GM18517 (cell line): Measurements from ENCODE around the gene MMD.
"Not testable (repeated sequence)": the region's sequence is repeated elsewhere in the genome, so short reads cannot be mapped to it uniquely, and the experiment has no call there.

Source experiments
- ATAC-seq: cut with Tn5 transposase; IDR thresholded peaks from one replicate; pipeline ENCODE4 v1.9.1; 2021; ENCODE audit warnings: mild to moderate bottlenecking, moderate library complexity; ENCODE audit not compliant: unreplicated experiment

MMD gene

DNA sequence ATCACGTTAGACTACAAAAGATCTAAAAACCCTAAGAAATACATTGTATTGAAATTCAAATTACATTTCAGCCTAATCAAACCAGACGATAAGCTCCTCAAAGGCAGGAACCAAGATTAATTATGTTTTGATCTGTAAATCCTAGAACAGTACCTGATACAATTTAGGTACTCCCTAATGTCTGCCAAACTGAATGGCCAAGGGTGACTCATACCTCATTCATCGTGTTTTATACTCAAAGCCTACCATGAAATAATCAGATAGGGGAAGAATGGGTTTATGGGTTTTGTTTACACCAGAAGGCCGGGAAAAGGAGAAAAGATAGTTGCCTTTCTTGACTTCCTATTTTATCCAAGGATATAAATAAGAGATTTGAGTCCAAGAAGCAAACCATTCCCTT, 19.3 kb downstream of the MMD start:
- ATAC-seq = no peak

DNA sequence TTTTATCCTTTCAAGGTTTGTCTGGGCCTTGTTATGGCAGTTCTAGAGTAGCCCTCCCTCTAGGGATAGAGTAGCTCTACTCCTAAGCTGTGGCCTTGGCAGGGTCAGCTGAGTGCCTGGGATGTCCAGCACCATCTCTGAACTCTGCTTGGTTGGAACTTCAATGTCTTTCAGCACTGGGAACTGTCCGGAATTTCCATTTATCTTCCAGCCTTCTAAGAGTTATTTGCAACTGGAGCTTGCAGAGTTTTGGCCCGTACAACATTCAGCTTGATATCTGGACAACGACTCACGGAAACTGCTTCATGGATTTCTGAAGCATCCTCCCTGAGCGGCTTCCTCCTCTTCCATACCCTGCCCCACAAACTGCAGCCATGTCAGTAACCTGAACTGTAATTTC, 22.9 kb downstream of the MMD start:
- ATAC-seq = no peak

DNA sequence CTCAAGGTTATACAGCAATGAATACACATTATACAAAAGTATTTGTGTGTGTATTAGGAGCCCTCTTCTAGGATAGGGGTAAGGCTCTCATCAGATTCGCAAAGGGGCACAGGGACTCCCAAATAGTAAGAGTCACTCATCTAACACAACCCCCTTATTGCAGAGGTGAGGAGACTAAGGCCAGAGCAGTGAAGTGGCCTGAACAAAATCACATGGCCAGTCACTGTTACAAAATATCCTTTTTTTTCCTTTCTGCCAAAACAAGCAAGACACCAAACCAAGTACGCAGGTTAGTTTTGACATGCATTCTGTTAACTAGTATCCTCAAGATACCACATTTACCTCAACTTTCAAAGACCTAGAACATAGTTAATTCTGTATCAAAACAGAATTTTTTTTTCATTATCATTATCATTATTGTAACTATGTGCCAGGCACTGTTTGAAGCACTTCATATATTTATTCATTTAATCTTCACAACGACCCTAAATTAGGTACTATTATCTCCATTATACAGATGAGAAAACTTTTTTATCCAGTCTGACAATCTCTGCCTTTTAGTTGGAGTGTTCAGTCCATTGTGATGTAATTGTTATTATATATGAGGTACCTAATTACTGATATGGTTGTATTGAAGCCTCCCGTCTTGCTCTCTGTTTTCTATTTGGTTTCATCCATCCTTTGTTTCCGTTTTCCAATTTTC, 25.7 kb downstream of the MMD start:
- ATAC-seq = no peak

DNA sequence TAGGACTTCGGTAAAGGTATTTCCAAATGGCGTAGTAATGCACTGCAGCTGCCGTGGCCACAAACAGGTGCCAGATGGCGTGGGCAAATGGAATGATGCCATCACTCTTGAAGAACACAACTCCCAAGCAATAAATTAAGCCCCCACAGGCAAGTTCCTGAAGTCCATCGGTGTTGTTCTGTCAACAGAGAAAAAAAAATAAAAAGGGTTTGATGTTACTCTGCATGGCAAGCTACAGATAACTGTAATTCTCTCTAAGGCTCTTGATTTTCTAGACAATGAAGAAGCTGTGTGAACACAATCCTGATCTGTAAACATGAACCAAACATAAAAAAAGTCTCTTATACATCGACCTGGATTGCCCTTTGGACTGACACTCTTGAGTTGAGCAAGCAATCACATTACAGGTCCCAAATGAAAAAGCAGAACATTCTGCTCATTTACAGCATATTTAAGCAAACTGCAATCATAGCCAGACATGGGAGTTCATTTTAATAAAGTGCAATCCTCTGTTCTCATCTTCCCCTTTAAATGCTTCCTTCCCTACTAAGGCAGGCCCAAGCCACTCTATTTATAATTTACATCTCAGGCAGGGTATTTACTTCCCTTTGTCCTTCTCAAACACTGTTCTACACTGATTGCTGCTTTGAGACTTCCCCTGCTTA, 27.1 kb downstream of the MMD start:
- ATAC-seq = no peak

DNA sequence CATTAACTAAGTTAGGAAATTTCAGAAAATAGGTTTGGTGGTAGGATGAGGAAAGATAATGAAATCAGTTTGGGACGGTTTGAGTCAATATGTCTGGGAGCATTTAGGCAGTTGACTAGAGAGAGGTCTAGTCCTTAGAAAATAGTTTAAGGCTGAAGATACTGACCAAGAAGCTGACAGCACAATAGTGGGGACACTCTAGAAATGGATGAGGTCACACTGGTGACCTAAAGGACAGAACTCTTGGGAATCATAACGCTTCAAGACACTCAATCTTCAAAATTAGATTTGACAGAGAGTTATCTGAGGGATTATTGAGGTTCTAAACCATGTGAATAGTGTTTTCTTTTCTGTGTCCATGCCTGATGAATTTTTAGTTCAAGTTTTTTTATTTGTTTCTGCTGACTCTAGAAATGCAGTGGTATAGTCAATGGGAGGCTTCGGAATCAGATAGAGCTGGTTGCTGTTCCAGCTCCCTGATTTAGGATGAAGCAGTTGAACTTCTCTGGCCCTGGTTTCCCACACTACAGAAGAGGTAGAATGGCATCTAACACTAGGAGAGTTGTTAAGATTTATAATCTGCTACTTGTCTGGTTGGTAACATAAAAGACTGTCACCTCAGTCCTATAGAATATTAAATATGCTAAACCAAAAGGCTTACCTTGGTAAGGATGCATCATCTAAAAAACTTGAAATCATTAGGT, 29.7 kb downstream of the MMD start:
- ATAC-seq = no peak

DNA sequence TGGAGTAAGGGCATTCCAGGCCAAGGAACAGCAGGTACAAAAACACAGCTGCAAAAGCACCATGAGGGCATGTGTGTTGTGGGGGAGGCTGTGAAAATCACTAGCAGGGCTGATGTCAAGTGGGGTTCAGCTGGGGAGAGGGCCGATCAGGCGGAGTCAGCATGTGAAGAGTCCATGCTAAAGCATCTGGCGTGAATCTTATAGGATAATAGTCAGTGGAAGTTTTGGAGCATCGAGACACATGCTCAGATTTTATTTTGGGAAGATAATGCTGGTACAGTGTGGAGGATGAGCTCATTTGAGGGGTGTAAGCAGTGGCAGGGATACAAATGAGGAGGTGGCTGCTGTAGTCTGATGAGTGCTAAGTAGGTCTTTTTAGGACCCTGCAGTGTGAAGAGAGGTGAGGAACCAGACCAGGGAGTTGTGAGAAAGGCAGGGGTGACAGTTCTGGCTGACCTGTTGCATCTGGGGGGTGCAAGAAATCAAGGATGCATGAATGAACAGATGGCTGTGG, 30.3 kb downstream of the MMD start:
- no peak for ATAC-seq

GRCh38 chr17:55390364-55390977, 31.2 kb downstream of the MMD start:
- ATAC-seq = no peak

DNA sequence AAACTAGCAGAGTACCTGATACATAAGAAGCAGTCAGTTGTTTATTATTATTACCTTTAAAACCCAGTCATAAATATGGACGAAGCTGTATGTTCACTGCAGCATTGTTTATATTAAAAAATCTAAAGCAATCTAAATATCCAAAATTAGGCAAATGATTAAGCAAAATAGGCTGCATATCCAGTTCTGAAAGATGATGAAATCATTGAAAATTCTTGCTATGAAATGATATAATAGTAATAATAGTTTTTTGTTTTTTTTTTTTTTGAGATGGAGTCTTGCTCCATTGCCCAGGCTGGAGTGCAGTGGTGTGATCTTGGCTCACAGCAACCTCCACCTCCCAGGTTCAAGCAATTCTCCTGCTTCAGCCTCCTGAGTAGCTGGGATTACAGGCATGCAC, 31.9 kb downstream of the MMD start:
- ATAC-seq = not testable (repeated sequence)

- ATAC-seq = no peak
Observed at GRCh38 chr17:55388842-55389241, 32.8 kb downstream of the MMD start.

DNA sequence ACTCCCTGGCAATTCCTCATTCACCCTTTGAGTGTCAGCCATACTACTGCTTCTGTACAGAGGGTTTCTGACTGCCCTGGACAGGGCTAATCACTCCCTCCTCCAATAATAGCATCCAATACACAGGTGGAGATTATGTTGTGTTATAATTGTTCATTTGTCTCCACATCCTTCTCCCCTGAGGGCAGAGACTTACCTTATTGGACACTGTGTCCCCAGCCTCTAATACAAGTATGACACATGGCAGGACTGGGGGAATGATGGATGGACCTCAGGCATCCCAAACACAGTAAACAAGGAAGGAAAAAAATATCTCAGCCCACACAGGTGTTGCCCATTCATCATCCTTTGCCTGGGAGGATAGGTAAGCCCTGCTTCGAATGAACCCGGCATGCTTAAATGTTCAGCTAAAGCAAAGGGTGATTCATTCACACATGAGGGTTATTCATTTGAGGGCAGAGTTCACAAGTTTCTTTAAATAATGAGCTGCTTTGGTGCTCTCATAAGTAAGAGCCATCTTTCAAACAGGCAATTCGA, 34.8 kb downstream of the MMD start:
- no peak for ATAC-seq

- no peak for ATAC-seq
Observed at GRCh38 chr17:55384643-55385232, 36.9 kb downstream of the MMD start.

DNA sequence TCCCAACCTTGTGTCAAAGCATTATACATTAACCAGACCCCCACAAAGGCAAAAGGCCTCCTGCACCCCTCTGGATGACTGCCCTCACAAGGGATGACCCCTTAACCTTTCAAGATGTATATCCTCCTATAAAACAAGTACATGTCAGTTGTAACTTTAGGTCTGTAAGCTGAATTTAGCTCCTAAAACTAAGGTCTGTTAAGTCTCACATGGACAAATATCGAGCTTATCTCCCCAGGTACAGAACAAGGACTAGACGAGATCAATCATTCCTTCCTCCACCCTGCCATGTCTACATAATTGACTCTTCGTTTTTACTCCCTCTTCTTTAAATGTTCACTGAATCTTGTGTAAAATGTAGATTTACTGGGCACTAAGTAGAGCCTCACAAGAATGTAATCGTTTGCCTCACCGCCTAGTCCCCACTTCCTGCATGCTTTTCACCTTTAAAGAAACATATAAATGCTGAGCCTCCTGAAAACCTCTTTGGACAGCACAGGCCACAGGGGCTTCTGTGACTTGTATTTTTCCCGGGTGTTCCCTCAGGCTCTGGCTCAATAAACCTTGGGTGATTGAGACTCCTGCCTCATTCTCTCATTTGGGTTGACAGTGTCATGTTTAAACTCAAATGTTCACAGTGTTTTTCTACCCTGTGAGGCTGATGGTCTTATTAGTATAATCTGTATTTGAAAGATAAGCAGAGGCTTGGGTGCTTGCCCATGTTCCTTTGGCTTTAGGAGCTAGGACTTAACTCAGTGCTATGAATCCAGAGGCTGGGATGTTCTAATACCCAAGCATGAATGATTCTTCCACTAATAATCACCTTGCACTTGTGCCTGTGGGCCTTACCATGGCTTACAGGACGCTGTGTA, 37.6 kb downstream of the MMD start:
- no peak for ATAC-seq

DNA sequence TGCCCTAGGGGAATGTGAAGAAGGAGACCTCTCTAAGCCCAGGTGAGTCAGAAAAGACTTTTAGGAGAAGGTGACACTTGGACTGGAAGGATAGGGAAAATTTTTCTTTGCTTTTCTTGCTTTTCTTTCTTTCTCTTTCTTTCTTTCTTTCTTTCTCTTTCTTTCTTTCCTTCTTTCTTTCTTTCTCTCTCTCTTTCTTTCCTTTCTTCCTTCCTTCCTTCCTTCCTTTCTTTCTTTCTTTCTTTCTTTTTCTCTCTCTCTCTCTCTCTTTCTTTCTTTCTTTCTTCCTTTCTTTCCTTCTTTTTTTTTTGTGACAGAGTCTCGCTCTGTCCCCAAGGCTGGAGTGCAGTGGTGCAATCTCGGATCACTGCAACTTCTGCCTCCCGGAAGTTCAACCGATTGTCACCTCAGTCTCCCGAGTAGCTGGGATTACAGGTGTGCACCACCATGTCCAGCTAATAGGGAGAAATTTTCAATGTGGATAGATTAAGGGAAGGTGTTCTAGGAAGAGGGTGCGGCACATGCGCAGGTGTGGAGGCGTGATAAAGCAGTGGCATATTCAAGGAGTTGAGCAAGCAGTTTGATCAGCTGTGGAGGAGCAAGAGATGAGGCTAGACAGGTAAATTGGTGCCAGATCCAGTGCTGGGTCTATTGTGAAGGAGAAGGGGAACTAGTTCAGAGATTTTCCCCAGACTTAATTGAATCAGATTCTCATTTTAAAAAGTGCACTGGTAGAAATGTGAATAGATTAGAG, 40.4 kb downstream of the MMD start:
- ATAC-seq = no peak

DNA sequence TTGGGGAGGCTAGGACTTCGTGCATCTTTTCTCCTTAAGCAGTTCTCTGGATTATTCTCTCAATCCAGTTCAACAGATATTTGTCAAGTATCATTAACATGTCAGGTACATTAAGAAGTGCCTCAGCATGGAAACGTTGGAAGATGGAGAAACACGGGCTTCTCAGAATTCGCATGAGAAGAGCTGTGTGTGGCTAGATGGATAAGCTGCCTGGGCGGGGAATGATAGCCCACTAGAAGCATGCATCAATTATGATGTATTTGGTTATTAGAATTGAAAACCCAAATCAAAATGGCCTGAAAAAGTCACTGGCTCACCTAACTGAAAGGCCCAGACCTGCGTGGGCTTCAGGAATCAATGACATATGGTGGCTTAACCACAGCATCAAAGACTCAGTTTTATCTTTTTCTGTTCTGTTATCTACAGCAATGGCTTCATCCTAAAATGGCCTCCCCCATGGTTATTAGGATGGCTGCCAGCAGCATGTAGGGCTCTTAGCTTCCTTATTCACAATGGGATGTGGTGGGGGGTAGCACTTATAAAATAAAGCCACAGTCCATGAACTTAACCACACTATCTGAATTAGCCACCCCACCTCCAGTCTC, 43.9 kb downstream of the MMD start:
- no peak for ATAC-seq

- ATAC-seq = no peak
Observed at GRCh38 chr17:55368706-55369105, 52.9 kb downstream of the MMD start.

- ATAC-seq = no peak
Observed at GRCh38 chr17:55366020-55366481, 55.6 kb downstream of the MMD start.

DNA sequence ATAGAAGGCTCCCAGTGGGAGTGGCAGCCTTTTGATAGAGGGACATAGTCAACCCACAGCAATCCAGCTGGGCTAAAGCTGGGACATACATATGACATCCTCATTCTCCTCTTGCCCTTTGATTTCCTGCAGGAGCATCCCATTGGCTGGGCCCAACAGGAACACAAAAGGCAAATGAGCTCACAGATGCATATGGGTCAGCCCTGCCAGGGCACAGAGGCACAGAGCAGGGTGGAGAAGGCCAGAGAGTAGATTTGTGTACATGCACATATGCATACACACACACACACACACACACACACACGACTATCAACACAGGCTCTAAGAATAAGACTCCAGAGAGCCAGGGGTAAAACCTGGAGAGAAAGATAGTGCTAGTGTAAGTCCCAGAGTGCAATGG, 58.6 kb downstream of the MMD start:
- no peak for ATAC-seq

DNA sequence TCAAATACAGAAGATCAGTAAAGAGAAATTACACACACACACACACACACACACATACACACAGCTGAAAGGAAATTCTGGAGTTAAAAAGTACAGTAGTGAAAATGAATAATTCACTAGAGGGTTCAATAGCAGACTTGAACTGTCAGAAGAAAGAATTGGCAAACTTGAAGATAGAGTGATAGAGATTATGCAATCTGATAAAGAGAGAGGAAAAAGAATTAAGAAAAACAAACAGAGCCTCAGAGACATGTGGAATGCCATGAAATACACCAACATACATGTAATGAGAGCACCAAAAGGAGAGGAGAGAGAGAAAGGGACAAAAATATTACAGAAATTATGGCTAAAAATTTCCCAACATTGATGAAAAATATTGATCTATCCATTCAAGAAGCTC, 60.7 kb downstream of the MMD start:
- ATAC-seq = no peak
